ENCODE measurements around the gene PLCD1.

Gene PLCD1

DNA sequence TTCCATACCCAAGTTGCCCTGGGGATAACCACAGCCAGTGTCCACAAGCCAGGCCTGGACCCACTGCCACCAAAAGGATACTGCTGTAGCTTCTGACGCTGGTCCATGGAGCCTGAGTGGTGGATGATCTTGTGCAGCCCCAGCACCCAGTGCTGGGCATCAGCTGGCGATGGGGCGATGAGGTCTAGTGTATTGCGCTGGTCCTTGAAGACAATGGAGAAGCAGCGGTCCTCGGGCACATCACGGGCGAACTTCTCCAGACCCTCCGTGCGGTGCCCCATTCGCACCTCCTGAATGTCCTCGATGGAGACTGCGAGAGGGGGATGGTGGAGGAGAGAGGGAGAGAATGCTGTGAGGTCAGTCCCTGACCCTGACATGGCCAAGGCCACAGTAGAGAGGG is 13.0 kb downstream of the PLCD1 start:
- no peak for DNase-seq

DNA sequence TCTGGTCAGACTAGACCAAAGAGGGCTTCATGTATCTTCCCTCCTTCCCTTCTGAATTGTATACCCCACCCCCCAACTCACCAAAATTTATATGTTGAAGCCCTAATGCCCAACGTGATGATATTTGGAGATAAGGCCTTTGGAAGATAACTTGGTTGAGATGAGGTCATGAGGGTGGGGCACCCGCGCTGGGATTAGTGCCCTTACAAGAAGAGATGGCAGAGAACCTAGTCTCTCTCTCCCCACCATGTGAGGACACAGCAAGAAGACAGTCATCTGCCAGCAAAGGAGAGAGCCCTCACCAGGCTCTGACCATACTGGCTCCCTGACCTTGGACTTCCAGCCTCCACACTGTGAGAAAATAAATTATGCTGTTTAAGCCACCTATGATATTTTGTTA is 13.5 kb downstream of the PLCD1 start:
- no peak for DNase-seq

DNA sequence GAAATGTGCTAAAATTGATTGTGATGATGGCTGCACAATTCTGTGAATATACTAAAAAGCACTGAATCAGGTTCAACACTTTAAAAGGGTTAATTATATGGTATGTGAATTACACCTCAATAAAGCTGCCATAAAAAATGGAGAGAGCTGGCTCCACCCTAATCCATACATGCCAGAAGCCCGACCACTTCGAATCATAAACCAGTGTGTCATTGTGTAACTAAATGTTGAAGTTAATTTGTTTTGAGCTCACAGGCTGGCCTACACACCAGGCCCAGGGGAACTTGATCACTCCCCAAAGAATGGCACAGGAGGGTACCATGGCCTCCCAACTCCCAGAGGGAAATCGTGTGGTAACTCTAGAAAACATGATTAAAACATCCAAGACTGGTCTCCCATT is 14.0 kb downstream of the PLCD1 start:
- no peak for DNase-seq

DNA sequence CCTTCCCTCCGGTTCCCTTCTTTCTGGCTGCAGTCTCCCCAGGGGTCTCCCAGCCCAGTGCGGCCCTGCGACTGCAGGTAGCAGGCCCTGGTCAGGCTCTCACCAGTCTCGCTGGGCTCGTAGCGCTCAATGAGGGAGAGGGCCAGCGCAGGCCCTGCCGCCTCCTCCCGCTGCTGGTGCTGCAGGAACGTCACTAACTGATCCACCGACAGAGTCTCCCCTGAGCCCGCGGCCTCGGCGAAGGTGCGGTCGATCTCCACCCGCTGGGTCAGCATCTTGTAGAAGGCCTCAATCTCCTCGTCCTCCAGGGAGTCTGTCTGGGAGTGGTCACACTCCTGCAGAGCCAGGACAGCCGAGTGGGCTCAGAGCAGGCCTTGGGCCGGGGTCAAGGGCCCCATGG is 18.3 kb downstream of the PLCD1 start:
- DNase-seq: no peak

DNA sequence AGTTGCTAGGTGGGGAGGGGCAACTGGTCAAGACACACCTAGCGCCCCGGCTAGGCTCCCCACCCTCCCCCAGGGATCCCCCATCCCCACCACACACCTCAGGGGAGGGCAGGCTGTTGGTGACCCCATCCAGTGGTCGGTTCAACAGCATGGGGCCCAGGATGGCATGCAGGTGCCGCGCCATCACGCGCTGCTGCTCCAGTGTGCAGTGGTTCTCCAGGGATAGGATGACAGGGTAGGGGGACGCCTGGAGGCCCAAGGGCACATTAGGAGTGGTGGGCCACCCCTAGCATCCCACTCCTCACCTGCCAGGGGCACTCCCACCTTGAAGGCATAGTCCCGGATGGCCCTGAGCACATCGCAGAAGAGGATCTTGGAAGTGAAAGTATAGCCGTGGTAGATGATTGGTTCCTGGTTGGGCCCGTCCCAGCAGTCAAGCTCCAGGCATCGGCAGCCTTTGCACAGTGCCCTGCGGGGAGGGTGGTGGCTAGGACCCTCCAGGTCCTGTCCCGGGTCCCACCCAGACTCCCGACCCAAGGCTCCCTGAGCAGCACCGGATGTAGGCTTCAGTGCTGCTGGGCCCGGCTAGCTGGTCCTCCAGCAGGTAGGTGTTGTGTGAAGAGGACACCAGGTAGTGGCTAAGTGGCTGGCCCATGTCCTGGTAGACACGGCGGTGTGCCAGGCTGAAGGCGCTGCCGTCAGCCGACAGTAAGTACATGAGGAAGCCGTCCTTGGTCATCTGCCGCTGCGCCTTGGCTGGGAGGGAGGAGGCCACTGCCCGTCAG is 19.4 kb downstream of the PLCD1 start:
- no peak for DNase-seq

DNA sequence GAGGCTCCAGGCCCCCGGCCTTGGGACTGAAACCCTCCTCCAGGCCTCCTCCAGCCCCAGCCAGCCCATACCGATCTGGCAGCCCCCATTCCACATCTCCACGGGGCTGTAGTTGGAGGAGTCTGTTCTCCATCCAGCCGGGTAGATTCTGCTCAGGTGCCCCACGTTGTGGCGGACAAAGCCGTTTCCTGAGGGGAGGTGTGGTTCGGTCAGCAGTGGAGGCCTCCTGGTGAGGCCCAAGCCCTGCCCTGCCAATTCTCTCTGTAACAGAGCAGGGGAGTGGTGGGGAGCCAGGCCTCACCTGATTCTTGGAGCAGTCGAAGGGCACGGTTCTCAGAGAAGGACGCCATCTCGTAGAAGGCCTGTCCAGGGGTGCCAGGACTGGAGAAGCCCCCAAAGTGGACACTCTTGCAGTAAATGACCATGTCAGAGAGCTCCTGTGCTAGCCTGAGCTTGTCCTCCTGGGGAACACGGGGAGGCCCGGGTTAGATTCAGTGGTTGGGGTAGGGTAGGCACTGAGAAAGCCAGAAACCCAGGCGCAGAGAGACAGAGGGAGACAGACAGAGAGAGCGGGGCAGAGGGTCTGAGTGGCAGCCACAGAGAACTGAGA is 20.4 kb downstream of the PLCD1 start:
- DNase-seq: no peak

DNA sequence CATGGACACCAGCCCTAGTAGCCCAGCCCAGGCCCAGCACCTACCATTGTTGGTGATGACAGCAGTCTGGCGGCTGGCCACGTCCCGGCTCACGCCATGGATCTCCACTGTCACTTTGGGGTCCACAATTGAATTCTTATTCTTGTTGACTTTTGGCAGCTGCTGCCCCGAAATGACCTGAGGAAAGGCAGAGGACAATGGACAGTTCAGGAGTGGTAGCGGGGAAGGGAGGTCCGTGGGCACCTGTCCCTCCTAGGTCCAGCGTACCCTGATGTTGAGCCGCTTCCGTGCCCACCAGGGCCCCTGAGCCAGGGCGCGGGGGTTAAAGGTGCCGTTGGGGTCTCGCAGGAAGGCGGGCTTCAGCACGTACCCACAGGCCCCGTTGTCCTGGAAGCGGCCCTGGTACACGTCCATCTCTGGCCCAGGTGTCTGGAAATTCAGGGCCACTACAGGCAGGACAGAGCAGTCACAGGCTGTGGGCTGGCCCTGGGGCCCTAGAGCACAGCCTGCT is 21.2 kb downstream of the PLCD1 start:
- no peak for DNase-seq

DNA sequence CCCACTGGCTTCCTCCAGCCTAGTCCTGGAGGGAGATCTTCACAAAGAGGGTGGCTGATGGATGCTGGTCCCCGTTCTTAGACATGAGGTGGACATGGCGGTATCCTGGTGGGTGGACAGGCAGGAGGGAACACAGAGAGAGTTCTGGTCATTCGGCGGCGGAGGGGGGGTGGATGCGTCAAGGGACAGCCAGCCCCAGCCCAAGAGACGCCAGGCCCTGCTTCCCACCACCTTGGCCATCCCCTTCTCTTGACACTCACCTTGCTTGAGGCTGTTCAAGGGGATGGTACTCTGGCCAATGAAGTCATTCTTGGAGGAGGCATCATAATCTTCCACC is 21.7 kb downstream of the PLCD1 start:
- DNase-seq: no peak

DNA sequence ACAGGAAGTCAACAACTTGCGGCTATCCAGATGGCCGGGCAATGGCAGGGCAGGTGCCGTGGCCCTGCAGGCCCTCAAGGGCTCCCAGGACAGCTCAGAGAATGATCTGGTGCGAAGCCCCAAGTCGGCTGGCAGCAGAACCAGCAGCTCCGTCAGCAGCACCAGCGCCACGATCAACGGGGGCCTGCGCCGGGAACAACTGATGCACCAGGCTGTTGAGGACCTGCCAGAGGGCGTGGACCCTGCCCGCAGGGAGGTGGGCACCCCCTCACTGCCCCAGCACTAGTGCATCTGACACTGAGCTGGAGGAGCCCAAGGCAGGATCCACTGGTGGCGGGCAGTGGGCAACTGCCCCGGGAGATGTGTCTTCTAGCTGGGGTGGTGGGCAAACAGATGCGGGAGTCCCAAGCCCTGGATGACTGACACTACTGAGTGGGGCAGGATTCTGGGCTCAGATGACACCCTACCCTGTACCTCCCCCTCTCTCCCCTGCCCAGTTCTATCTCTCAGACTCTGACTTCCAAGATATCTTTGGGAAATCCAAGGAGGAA is 22.9 kb downstream of the PLCD1 start:
- no peak for DNase-seq

DNA sequence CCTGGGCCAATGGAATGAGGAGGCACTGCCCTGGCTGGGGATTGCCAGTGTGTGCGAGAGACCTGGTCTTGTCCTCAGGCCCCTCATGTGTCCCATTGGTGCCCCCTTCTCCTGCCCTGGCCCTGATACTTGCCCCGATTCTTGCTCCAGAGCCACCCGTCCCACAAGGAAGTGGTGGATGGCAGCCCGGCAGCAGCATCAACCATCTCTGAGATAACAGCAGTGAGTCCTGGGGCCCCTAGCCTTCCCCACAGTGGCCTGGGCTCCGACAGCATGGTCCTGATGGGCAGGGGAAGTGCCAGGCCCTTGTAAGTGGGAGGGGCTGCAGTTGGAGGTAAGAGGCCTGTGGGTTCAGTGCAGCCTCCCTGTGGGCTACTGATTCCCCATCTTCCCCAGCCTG is 23.4 kb downstream of the PLCD1 start:
- no peak for DNase-seq

DNA sequence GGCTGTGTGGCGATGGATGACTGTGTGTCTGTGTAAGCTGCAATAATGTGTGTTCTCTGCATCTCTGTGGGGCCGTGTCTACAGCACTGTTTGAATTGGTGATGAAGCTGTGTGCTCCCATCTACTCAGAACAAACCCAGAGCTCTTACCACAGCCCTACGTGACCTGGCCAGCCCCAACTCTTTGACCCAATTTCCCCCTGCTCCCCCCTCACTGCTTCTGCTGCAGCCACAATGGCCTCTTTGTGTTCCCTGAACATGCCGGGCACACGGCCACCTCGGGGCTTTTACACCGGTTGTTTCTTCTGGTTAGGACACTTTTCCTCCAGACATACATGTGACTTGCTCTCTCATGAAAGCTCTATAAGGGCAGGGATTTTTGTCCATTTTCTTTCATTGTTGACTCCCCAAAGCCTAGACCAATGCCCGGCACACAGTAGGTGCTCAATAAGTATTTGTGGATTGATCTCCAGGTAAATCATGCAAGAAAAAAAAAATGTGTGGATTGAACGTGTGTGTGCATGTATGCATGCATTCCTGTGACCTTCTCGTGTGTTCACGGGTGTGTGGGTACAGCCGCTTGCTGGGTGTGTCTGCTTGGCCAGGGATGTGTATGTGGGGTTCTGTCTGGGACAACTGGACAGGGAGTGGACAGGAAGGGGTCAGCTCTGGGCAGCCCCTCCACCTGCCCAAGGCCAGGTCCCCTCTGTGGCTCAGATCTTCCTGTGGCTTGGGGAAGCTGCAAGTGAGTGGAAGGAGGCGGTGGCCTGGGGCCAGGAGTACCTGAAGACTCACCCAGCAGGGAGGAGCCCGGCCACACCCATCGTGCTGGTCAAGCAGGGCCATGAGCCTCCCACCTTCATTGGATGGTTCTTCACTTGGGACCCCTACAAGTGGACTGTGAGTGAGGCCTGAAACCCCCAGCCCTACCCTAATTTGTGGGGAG is 24.1 kb downstream of the PLCD1 start:
- DNase-seq: no peak

DNA sequence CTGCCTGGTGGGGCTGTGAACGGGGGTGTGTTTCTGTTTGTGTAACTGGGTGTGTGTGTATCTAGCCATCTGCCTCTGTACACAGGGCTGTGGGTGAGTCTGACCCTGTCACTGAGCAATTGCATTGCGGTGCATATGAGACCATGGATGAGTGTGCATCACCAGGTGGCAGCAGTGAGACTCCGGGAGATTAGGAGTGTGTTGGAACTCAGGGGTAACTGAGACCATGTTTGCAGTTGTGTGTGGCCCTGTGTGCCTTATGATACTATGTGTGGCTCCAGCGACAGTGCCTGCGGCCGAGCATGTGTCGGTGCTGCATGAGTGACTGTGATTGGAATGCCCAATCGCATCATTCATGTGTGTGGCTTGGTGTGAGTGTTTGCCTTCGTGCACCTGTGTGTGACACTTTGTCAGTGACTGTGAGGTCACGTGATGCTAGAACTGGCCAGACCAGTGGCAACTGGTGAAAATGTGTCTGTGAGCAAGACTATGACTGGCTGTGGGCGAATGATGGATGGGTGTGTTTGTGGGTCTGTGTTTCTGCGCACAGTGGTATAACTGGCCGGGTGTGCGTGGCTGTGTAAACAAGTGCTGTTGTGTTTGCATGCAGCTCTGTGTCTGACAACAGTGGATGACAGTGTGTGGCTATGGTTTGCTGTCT is 24.9 kb downstream of the PLCD1 start:
- DNase-seq: peak; percentile 75 to 79

DNA sequence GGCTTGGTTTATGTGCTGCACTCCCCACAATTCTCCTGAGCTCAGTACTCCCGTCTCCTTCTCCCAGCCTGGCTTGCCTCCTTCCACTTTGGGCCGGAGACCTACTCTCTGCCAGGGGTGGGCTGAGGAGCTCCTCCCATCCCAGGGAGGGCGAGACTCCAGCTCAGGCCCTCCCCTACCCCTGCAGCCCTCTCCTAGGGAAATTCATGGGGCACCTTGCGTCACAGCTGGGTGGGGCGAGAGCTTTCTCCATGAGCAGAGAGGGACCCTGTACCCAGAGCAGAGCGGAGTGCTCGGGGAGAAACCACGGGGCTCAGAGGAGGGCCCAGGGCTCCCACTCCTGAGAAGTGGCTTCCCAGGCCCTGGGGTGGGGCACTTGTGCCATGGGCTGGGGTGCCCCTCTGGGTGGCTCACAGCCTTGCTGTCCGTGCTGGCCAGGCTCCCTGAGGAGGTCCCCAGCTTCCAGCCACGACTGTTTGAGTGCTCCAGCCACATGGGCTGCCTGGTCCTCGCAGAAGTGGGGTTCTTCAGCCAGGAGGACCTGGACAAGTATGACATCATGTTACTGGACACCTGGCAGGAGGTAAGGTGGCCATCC is 25.5 kb downstream of the PLCD1 start:
- DNase-seq: no peak

DNA sequence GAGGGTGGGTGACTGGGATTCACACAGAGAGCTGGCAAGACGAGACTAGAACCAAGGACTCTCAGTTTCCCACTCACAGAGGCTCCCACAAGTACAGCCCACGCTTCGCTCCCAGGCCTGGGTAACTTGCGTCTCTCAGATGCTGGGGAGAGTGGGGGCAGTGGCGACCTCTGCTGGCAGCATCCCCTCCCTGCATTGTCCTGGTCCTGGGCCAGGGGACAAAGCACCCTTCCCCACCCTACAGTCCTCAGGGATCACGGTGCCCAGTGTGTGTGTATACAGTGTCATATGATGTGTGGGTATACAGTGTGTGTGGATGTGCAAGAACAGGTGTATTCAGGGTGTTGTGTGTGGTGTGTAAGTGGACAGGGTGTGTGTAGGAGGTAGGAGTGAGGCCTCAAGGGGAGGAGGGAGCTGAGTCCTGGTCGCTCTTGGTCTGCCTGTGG is 26.0 kb downstream of the PLCD1 start:
- peak; percentile 30 to 50 for DNase-seq

DNA sequence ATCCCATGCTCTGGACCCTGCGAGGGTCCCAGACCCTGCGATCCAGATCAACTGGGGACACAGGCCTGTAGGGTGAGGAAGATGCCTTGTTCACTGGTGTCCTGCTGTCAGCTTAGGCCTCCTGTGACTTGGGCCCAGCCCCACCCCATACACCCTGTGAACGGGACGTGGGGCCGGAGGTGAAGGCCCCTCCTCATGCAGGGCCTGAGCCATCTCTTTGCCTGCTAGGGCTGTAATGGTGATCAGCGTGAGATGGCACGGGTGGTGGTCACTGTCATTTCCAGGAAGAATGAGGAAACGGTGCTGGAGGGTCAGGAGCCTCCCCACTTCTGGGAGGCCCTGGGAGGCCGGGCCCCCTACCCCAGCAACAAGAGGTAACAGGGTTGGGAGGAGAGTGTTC is 26.5 kb downstream of the PLCD1 start:
- no peak for DNase-seq

DNA sequence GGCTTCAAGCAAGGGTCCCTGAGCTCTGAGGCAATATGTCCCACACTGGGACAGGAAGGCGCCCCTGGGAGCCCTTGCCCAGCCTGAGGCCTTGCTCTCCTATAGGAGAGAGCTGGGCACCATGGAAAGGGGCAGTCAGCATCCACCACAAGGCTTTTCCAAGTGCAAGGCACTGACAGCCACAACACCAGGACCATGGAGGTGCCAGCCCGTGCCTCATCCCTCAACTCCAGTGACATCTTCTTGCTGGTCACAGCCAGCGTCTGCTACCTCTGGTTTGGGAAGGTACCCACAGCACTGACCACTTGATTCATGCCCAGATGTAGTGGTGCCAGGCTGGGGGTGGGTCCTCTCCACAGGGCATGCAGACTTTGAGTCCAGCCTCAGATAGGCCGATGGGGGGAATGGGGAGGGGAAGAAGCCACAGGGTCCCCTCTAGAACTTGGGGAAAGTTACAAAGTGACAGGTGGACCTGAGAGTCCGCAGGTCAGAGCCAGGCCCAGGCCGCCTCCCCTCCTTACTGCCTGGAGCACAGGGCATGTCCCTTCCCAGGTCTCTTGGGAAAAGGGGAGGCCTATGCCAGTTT is 27.1 kb downstream of the PLCD1 start:
- DNase-seq: no peak

DNA sequence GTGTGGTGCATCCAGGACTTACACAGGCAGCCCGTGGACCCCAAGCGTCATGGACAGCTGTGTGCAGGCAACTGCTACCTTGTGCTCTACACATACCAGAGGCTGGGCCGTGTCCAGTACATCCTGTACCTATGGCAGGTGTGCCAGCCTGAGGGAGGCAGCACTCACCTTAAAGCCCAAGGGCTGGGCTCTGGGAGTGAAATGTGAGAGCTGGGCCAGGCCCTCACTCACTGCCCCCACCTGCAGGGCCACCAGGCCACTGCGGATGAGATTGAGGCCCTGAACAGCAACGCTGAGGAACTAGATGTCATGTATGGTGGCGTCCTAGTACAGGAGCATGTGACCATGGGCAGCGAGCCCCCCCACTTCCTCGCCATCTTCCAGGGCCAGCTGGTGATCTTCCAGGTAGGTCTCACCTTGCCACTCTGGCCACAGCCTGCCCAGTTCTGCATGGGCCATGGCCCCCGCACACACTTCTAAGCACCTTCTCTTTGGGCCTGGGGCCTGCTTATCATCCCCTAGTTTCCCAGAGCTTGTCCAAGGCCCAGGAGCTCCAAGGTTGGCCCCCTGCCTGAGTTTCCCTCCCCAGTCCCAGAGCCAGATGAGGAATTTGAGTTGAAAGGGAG is 27.9 kb downstream of the PLCD1 start:
- peak in 1 of 2 experiments; percentile 8 for DNase-seq

DNA sequence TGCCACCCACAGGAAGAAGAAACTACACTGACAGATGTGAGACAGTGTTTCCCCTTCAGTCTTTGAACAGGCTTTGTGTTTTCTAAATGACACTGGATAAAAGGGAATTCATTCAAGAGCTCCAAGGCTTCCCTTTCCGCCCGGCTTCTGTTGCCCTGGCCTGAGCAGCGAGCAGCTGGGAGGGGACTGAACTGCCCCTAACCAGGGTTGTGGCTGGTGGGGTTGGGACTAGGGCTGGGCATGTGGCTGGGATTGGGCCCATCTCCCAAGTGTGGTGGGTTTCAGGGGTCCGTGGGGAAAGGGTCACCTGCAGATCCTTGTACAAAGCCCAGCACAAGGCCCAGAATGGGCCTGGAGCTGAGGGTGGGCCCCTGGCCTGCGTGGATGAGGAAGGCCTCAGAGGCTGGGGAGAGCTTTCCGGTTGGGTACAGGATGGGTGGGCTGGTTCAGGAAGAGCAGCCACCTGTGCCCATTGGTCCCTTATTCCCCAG is 28.4 kb downstream of the PLCD1 start:
- no peak for DNase-seq

DNA sequence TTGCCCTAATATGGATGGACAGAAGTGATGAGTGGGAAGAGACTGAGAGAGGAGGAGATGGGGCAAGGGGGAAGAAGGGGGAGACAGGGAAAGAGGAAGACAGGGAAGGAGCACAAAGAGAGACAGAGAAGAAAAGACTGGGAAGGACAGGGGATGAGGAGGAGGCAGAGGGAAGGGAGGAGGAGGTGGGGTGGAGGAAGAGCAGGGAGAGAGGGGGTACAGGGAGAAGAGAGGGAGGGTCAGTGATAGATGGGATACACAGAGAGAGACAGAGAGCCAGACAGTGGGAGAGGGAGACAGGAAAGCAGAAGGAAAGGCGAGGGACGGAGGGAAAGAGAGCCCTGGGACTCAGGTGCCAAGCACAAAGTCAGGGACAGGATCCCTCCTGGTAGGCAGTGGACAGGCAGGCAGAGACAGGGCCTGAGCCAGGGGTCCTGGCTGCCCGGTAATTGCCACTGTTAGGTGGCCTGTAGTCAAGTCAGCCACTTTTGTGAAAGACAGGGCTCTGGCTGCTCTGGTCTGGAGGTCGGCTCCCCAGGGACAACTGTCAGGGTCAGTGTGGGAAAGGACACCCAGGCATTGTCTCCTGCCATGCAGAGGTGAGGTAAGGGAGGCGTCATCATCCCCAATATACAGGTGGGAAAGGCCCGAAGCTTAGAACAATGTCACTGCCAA is 29.1 kb downstream of the PLCD1 start:
- DNase-seq: no peak

DNA sequence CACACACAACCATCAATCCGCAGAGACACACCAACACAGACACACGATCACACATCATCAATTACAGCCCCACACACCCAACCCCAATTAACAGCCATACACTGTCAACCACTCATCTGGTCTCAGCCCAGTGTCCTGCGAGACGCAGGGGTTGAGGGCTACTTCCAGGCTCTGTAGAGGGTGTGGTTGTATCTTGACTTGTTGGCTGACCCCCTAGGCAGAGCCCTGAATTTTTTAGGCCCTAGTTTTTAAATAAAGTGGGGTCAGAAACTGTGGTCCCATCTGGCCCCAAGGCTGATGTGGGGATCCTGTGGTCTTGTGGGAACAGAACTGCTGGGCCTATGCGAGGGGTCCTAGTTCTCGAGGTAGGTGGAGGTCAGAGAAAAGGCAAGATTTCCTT is 29.6 kb downstream of the PLCD1 start:
- no peak for DNase-seq

Data from NCI-H524 (cell line).